GM03348 (cell line): ENCODE data around the gene IFNL4.
"Not testable (repeated sequence)": the region's sequence is repeated elsewhere in the genome, so short reads cannot be mapped to it uniquely, and the experiment has no call there.

ENCODE experiments used
- DNase-seq: peaks from one replicate; pipeline ENCODE4 v3.0.0; 2012; ENCODE audit warnings: low spot score

The IFNL4 gene

DNA sequence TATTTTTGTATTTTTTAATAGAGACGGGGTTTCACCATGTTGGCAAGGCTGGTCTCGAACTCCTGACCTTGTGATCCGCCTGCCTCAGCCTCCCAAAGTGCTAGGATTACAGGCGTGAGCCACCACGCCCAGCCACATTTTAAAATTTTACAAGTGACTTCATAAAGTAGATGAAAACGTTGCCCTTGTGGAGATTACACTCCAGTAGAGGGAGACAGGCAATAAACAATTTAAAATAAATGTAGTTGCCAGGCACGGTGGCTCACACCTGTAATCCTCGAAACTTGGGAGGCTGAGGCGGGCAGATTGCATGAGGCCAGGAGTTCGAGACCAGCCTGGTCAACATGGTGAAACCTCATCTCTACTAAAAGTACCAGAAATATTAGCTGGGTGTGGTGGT is 29.5 kb downstream of the IFNL4 start:
- not testable (repeated sequence) for DNase-seq

DNA sequence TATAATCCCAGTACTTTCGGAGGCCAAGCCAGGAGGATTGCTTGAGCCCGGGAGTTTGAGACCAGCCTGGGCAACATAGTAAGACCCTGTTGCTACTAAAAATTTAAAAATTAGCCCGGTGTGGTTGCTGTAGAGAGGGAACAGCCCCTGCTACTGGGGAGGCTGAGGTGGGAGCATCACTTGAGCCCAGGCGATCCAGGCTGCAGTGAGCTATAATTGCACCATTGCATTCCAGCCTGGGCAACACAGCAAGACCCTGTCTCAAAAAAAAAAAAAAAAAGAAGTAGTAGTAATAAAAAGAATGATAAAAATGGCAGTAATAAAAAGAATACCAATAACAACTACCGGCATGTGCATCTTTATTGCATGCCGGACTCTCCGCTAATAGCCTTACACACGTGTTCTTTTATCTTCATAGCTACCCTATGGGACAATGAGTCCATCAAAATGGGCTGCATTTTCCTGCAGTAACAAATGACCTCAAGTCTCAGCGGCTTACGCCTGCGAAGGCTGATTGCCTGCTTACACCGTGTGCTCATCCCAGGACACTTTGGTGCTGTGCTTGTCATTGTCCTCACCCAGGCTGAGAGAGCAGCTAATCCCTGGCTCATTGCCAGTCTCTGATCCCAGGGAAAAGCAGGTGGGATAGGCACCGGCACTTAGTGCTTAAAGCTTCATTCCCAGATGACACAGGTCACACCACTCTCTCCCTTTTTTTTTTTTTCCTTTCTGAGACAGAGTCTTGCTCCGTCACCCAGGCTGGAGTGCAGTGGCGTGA is 30.2 kb downstream of the IFNL4 start:
- DNase-seq: no peak

DNA sequence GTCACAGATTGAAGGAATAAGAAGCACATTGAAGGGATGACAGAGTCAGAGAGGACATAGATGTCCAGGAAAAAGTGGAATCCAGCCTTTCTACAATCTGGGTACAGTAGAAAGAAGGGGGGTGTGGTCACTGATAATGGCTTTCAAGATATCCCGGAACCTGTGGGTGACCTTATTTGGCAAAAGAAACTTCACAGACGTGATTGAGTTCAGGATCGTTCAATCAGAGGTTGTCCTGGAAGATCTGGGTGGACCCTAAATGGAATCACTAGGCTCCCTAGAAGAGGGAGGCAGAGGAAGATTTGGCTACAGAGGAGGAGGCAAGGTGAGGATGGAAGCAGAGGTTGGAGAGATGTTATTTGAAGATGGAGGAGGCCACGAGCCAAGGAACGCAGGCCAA is 31.6 kb downstream of the IFNL4 start:
- no peak for DNase-seq

DNA sequence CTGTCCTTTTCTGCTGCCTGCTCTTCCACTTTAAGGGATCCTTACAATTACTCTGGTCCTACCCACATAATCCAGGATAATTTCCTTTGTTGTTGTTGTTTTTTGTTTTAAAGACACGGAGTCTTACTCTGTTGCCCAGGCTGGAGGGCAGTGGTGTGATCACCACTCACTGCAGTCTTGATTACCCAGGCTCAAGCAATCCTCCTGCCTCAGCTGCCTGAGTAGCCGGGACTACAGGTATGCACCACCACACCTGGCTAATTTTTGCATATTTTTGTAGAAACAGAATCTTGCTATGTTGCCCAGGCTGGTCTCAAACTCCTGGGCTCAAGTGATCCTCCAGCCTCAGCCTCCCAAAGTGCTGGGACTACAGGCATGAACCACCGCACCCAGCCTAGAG is 33.3 kb downstream of the IFNL4 start:
- not testable (repeated sequence) for DNase-seq

DNA sequence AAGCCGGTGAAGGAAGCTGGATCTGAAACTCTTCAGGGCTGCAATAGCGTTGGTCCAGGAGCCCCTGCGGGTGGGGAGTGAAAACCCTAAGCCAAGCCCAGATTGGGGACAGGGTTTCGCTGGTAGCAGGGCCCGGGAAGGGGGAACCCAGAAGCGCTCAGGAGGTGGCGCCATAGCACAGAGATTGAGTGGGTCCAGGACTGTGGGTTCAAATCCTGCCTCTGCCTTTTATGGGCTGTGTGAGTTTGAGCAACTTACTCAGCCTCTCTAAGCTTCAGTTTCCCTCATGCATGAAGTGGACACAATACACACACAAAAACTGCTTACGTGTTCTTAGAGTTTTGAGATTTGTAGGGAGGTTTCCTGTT is 36.3 kb downstream of the IFNL4 start:
- DNase-seq: no peak

DNA sequence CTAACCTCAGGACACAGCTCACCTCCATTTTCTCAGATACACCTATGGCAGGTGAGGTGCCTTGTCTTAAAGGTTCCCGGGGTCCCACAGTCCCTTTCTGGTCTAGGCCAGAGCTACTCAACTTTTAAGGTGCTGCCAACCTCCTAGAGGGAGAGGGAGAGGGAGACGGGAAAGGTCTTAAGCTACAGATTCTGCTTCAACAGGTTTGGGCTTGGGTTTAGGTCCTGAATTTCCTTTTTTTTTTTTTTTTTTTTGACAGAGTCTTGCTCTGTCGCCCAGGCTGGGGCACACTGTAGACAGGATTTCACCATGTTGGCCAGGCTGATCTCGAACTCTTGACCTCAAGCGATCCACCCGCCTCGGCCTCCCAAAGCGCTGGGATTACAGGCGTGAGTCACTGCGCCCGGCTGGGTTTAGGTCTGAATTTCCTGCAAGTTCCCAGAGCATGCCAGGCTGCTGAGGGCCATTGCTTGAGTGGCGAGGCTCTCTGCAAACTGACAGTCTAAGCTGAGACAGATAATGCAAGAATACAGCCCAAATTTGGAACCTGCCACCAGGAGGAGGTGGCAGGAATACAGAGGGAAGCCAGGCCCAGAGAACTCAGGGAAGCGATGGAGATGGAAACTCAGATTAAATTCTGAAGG is 36.8 kb downstream of the IFNL4 start:
- no peak for DNase-seq

DNA sequence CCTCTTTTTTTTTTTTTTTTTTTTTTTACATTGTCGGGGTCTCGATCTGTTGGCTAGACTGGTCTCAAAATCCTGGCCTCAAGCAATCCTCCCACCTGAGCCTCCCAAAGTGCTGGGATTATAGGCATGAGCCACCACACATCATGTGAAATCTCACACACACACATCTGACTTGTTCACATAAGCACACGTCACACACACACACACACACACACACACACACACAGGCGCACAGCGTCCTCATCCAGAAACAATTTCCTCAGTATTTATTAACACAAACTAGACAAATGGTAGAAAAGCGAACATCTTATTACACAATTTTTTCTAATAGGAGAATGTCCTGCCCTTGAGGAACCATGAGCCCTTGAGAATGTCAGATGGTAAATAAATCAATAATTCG is 39.5 kb downstream of the IFNL4 start:
- DNase-seq: no peak

DNA sequence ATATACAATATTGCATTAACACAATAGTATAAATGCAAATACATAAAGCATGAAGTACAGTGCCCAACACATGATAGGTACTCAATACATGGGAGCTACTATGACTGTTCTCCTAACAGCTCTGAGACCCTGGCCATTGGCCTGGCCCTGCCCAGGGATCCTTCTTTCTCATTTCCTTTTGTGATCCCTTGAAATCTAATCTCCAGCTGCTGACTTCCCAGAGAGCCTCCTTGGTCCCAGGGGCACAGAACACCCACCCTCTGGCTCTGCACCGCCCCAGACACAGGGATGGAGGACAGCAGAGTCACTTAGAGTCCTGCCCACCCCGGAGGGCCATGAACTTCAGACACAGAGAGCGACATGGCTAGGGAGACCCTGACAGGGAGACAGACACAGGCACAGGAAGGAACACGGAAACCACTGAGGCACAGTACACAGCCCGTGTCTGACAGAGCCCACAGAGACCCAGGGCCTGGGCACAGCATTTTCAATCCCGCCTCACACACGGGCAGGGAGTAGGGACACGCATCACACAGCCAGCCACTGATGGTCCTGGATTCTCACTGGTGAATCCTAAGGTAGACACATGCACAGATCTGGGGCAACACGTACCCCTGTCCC is 40.4 kb downstream of the IFNL4 start:
- DNase-seq: no peak

DNA sequence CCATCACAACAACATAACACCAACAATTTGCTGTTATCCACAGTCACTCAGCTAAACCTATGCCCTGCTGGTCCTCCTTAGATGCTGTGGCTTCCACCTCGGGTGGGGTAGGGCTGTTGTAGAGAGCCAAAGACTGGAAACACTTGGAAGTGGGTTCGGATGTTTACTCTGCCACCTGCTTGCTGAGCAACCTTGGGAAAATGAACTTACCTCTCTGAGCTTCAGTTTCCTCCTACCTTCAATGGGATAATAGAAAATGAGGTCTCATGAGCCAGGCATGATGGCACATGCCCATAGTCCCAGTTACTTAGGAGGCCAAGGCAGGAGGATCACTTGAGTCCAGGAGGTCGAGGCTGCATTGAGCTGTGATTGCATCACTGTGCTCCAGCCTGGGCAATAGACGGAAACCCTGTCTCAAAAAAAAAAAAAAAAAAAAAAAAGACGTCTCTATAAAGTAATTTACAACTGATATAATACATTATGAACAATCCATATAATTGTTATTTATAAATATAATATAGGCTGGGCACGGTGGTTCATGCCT is 41.3 kb downstream of the IFNL4 start:
- DNase-seq: no peak

DNA sequence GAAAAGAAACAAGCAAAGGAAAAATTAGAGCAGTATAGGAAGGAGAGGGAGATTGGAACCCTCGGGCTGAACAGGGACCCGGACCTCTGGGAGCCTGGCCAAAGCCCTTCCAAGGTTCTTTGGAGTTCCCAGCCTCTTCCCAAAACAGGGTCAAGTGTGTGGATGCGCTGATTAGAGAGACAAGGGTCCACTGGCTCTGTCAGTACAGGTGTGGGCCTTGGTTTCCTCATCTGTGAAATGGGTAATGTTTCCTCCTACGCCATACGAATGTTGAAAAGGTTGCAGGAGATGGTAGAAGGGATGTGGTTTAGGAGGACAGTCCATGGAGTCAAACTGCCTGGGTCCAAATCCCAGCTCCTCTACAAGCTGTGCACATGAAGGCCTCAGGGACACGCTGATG is 42.5 kb downstream of the IFNL4 start:
- no peak for DNase-seq

DNA sequence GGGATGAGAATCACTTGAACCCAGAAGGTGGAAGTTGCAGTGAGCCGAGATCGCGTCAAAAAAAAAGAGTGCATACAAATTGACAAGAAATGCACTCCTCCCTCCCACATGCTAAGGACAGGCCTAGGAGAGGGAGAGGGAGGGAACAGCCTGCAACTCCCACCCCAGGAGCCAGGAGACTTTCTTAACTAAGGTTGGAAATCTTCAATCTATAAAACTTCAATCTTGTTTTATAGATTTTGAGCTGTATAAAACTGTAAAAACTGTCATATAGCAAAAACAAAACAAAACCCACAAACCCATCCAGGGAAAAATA is 43.2 kb downstream of the IFNL4 start:
- no peak for DNase-seq

DNA sequence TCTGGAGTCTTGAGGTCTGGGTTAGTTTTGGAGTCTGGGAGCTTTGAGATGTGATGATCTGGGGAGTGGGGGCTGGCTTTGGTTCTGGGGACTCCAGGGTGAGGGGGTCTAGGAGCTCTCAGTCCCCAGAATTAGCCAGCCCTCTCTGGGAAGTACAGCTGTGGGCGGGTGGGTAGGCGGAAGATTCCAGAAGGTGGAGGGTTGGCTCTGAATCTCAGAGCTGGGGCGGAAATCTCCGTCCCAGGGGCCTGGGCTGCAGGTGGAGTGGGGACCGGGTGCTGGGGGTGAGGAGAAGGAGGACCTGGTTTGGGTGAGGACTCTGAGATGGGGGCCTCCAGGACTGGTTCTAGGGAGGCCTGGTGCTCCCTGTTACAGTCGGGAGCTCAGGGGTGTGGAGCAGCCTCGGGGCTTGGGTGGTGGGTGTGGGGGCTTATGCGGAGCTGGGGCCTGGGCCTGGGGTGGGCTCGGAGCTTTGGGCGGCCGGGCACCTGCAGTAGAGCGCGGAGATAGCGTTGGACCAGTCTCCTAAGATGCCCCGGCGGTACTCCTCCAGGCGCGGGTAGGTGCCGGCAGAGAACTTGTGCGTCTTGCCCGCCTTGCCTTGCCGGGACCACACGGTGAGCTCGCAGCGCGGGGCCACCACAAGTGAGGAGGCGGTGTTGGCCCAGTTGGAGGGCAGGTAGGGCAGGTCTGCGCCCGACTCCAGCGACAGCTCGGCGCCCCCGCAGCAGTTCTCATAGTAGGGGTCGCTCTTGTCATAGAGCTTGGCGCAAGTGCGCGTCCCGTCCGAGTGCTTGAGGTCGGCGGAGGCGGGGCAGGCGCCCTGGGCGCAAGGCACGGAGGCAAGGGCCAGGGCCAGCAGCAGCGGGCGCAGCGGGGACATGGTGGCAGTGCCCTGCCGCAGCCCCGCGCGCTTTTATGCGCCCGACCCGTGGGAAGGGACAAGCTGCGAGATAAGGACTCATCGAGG is 45.0 kb downstream of the IFNL4 start, which contains the start of gene SYCN:
SYCN (minus strand) TSS at position 892 of the 970 bp plus-strand sequence; CDS start at position 883, 9 bp downstream.
- DNase-seq: no peak

DNA sequence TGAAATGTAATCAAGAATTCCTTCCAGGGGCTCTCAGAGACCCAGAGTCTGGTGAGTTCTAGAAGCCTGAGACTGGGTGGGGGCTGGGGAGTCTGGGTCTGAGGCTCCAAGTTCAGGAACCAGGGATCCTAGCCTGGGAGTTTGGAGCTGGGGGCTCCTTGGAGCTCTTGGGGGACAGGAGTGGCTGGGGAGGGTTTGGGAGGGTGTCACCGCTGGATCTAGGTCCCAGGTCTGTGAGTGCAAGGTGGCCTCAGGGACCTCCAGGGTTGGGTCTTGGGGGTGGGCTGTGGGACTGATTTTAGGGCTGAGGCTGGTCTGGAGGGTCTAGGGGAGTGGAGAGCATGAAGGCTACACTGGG is 45.7 kb downstream of the IFNL4 start:
- no peak for DNase-seq

DNA sequence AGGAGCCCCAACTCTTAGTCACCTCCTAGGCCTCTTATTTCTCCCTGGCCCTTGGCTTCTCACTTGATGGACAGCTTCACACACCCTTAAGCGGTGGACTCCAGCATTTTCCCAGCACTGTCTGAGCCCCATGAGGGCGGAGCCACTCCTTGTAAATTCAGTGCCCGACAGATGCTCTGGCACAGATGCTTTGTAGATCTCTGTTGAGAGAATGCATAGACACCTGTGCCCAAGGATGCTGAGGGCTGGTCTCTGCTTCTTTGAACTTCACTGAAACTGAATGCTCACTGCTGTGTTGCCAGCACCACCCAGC is 47.9 kb downstream of the IFNL4 start:
- DNase-seq: no peak

DNA sequence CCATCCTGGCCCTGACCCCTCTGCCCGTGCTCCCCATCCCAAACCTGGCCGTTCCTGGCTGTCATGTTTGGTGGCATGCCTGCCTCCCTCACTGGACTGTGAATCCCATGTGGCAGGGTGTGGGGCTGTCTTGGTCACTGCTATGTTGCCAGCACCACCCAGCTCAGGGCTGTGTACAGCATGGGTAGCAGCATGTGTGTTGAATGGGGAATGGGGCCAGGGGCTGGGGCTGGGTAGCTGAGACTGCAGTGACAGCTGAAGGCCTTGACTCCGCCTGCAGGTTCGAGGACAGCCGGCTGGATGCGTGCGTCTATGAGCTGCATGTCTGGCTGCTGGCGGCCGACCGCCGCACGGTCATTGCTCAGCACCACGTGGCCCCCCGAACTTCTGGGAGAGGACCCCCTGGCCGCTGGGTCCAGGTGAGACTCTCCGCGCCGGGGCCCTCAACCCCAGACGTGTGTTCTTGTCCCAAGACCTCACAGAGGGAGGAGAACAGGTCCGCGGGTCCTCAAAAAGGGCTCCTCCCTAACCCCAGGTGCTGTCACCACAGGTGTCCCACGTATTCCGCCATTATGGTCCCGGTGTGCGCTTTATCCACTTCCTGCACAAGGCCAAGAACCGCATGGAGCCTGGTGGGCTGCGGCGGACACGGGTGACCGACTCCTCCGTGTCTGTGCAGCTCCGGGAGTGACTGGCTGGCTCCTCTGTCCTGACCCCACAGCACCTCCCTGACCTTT is 48.4 kb downstream of the IFNL4 start:
- DNase-seq: no peak

DNA sequence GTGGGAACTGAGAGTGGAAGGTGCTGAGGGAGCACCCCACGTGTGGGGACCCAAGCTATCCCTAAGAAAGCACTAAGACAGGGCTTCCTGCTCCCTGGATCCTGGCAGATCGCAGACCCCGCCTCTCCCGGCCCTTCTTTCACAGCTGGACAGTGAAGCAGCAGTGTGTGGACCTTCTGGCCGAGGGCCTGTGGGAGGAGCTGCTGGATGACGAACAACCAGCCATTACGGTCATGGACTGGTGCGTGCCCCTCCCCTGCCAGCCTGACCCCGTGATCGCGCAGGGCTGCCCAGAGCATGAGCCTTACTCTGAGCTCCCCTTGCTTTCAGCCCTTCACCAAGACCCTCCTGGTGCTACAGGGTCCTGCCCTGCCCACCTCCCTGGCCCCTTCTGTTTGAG is 49.6 kb downstream of the IFNL4 start:
- peak; percentile 65 for DNase-seq

DNA sequence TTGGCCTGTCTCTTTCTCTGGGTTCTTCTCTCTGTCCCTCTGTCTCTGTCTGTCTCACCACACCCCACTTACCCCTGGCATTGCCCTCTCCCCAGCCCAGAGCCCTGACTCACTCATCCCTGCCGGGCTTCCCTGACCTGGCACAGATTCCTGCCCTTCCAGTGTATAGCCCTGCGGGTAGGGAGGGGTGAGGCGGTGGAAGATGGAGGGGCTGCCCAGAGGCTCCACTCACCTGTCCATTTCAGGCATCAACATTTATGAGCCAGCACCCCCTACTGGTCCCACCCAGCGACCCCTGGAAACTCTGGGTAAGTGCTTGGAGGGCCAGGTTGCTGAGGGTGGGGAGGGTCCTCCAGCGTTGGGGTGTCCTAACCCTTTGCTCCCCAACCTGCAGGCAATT is 50.8 kb downstream of the IFNL4 start:
- DNase-seq: no peak

DNA sequence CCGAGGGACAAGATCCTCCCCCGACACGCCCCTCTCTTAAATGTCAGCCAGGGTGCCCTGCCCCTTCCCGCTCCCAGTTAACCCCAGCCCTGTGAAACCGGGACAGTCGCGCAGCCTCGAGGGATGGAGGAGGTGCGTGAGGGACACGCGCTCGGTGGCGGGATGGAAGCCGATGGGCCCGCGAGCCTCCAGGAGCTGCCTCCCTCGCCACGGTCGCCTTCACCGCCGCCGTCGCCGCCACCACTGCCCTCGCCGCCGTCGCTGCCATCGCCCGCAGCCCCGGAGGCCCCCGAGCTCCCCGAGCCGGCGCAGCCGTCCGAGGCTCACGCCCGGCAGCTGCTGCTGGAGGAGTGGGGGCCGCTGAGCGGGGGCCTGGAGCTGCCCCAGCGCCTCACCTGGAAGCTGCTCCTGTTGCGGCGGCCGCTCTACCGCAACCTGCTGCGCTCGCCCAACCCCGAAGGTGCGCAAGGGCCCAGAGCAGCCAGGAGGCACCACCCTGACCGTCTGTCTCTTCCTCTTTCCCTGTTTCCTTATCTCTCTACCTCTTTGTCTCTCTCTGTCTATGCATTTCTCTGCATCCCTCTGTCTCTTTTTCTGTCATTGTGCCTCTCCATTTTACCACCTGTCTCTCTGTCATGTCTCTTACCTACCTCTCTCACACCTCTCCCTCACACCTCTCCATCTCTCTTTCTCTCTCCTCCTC is 51.6 kb downstream of the IFNL4 start, which contains the start of gene NCCRP1:
NCCRP1 (plus strand) TSS at position 105 of the 703 bp plus-strand sequence; CDS start at position 124, 19 bp downstream.
- no peak for DNase-seq

DNA sequence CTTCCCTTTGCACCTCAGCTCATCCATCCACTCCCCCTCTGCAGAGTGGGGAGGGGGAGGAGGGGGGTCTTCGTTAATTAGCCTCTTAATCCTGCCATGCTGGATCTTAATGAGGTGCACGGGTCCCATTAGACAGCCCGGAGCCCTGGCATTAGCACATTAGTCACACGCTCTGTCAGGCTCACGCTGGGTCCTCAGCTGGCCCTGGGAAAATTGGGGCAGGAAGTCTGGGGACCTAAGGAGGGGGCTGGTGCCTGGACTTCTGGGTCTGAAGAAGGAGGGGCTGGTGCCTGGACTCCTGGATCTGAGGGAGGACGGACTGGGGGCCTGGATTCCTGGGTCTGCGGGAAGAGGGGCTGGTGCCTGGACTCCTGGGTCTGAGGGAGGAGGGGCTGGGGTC is 52.3 kb downstream of the IFNL4 start:
- no peak for DNase-seq
